K562 treated with DMSO at 1 percent for 4 hours (cell line): Measurements from ENCODE around the gene SDK2. TPM values are rescaled to one million over a fixed set of nuclear protein-coding genes. Genes with fewer than 3 reads are reported as not detected.

Source experiments
- total RNA-seq: library from RNA; unstranded; fragments of 300-600 nt; gene quantifications from 2 replicates; pipeline ENCODE4 v1.2.3, GENCODE V29; 2022; ENCODE audit not compliant: insufficient read depth

The SDK2 gene
- total RNA-seq: 0.27 and 0.43 TPM in 2 replicates

GRCh38 chr17:73644145-73645049, at the start of gene SDK2:
Gene SDK2 (minus strand): TSS chr17:73644445. CDS start chr17:73644088, 357 bp downstream.

GRCh38 chr17:73311781-73312641, 332.2 kb downstream of the SDK2 start, which contains the start of gene CDC42EP4:
Gene CDC42EP4 (minus strand): TSS chr17:73312001. CDS start chr17:73286500, 25,501 bp downstream.

